ENCODE results near the gene NECTIN2.
A peak's percentile ranks its signal among the peaks of the same experiment; 100 is the strongest.
"Not testable (repeated sequence)": the region's sequence is repeated elsewhere in the genome, so short reads cannot be mapped to it uniquely, and the experiment has no call there.

Gene NECTIN2

GRCh38 chr19:44887648-44888047 is 41.6 kb downstream of the NECTIN2 start:
- TF ChIP-seq ZNF274 (IDR thresholded peaks at IDR 0.05; ENCODE audit: low read depth, low read length) (no peak), YY1 (IDR thresholded peaks at IDR 0.05; ENCODE audit: insufficient read depth, insufficient read length) (no peak), SUZ12 (IDR thresholded peaks at IDR 0.05; ENCODE audit: extremely low read depth, insufficient read depth, insufficient read length) (no peak)

GRCh38 chr19:44888335-44888734 is 42.2 kb downstream of the NECTIN2 start:
- H3K4me3 ChIP-seq (ENCODE audit: insufficient read length, low read depth); H3K4me1 ChIP-seq (ENCODE audit: insufficient read depth, insufficient read length); H3K9me3 ChIP-seq (ENCODE audit: insufficient read depth, low read length); H3K9ac ChIP-seq (ENCODE audit: insufficient read length, low read depth); H3K27me3 ChIP-seq (ENCODE audit: insufficient read depth, insufficient read length); DNase-seq (ENCODE audit: low read depth, low spot score): not testable (repeated sequence)
- peaks cover 54% of the 10 kb centered on the region for H3K36me3 ChIP-seq (ENCODE audit: insufficient read depth, insufficient read length, low read length)

More at GRCh38 chr19:44887648-44888047, 41.6 kb downstream of the NECTIN2 start:
- Histone ChIP-seq H3K9me3 (ENCODE audit: insufficient read depth, low read length) (no peaks in the 10 kb centered on the region), H3K36me3 (ENCODE audit: insufficient read depth, insufficient read length, low read length) (peaks cover 50% of the 10 kb centered on the region), H3K4me3 (ENCODE audit: insufficient read length, low read depth) (no peak overlapping the region), H3K27me3 (ENCODE audit: insufficient read depth, insufficient read length) (no peaks in the 10 kb centered on the region), H3K9ac (ENCODE audit: insufficient read length, low read depth) (no peak overlapping the region), H3K4me1 (ENCODE audit: insufficient read depth, insufficient read length) (peaks cover 4% of the 10 kb centered on the region)
- no peak for DNase-seq (ENCODE audit: low read depth, low spot score)

- DNase-seq (ENCODE audit: low read depth, low spot score) = no peak
- TF ChIP-seq SUZ12 (IDR thresholded peaks at IDR 0.05; ENCODE audit: extremely low read depth, insufficient read depth, insufficient read length) = no peak
- no peak for TF ChIP-seq YY1 (IDR thresholded peaks at IDR 0.05; ENCODE audit: insufficient read depth, insufficient read length)
- Histone ChIP-seq H3K9me3 (ENCODE audit: insufficient read depth, low read length) (no peaks in the 10 kb centered on the region), H3K9ac (ENCODE audit: insufficient read length, low read depth) (no peak overlapping the region), H3K4me3 (ENCODE audit: insufficient read length, low read depth) (peak overlapping the region; percentile 24), H3K4me1 (ENCODE audit: insufficient read depth, insufficient read length) (peaks cover 4% of the 10 kb centered on the region), H3K27me3 (ENCODE audit: insufficient read depth, insufficient read length) (no peaks in the 10 kb centered on the region), H3K36me3 (ENCODE audit: insufficient read depth, insufficient read length, low read length) (peaks cover 59% of the 10 kb centered on the region)
Observed at GRCh38 chr19:44889830-44890365, 43.8 kb downstream of the NECTIN2 start.

DNA sequence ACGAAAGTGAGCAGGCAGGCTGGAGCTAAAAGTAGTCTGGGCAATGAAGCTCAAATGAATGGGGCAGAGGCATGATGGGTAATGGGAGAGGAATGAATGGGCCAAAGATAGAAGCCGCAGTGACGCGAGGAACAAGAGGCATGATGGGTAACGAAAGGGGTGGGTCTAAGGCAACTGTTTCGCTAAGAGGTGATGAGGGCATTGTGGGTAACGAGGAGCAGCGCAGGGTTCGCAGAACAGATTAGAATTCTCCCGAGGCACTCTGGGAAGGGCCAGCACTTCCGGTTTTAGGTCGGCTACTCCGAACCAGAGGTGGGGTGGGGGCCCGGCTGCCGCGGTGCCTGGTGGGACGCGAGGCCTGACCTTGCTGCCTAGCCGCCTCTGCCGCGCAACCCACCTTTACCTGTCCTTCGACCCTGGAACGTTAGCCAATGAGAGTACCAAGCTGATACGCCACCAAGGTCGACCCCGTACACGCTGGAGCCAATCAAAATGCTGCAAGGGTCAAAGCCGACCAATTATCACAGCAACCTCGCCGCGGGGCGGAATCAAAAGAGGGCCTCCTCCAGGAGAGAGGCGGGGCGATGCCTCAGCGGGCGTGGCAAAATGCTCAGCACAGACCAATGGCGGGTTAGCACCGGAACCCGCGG is 44.4 kb downstream of the NECTIN2 start:
- peaks cover 64% of the 10 kb centered on the region for H3K36me3 ChIP-seq (ENCODE audit: insufficient read depth, insufficient read length, low read length)
- TF ChIP-seq YY1 (IDR thresholded peaks at IDR 0.05; ENCODE audit: insufficient read depth, insufficient read length) = no peak
- no peak for TF ChIP-seq SUZ12 (IDR thresholded peaks at IDR 0.05; ENCODE audit: extremely low read depth, insufficient read depth, insufficient read length)
- TF ChIP-seq ZNF274 (IDR thresholded peaks at IDR 0.05; ENCODE audit: low read depth, low read length) = no peak
- H3K9ac ChIP-seq (ENCODE audit: insufficient read length, low read depth) = no peak overlapping the region
- no peaks in the 10 kb centered on the region for H3K27me3 ChIP-seq (ENCODE audit: insufficient read depth, insufficient read length)
- DNase-seq (ENCODE audit: low read depth, low spot score) = peak; percentile 98
- no peak overlapping the region for H3K4me3 ChIP-seq (ENCODE audit: insufficient read length, low read depth)
- peaks cover 4% of the 10 kb centered on the region for H3K4me1 ChIP-seq (ENCODE audit: insufficient read depth, insufficient read length)
- H3K9me3 ChIP-seq (ENCODE audit: insufficient read depth, low read length) = no peaks in the 10 kb centered on the region

DNA sequence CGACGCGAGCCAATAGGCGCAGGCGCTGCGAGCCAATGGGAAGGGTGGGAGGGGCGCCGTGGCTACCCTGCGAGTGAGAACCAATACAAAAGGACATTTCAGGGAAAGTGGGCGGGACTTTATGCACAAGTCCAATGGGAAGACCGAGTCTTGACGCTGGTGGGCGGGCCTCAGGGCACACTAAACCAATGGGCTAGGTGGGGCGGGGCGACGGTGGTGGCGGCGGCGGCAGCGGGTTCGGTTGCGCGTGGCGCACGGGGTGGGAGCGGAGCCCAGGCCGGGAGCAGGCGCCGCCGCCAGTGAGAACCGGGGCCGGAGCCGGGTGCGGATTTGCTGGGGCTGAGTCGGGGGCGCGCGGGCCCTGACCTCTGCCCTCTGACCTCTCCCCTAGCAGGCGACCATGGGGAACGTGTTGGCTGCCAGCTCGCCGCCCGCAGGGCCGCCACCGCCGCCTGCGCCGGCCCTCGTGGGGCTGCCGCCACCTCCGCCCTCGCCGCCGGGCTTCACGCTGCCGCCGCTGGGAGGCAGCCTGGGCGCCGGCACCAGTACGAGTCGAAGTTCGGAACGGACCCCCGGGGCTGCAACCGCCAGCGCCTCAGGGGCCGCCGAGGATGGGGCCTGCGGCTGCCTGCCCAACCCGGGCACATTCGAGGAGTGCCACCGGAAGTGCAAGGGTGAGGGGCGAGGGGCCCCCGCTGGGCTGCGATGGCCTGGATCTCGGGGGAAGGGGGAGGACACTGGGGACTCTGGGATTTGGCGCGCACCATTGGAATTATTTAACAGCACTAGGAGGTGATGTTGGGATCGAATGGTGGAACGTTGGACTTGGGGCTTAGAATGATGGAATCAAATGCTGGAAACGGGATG is 45.2 kb downstream of the NECTIN2 start, which contains the start of gene TOMM40:
TSS of gene TOMM40 (plus strand) at position 239 of the 867 bp plus-strand sequence. CDS start at position 401, 162 bp downstream.
- peaks cover 4% of the 10 kb centered on the region for H3K4me1 ChIP-seq (ENCODE audit: insufficient read depth, insufficient read length)
- peak; percentile 97 for DNase-seq (ENCODE audit: low read depth, low spot score)
- no peaks in the 10 kb centered on the region for H3K27me3 ChIP-seq (ENCODE audit: insufficient read depth, insufficient read length)
- TF ChIP-seq ZNF274 (IDR thresholded peaks at IDR 0.05; ENCODE audit: low read depth, low read length) (no peak), SUZ12 (IDR thresholded peaks at IDR 0.05; ENCODE audit: extremely low read depth, insufficient read depth, insufficient read length) (no peak), YY1 (IDR thresholded peaks at IDR 0.05; ENCODE audit: insufficient read depth, insufficient read length) (no peak)
- H3K9me3 ChIP-seq (ENCODE audit: insufficient read depth, low read length) = no peaks in the 10 kb centered on the region
- H3K36me3 ChIP-seq (ENCODE audit: insufficient read depth, insufficient read length, low read length) = peaks cover 64% of the 10 kb centered on the region
- H3K4me3 ChIP-seq (ENCODE audit: insufficient read length, low read depth) = peak within 1 kb of the TSS; percentile 87
- H3K9ac ChIP-seq (ENCODE audit: insufficient read length, low read depth) = peak within 1 kb of the TSS; percentile 90

- Histone ChIP-seq H3K36me3 (ENCODE audit: insufficient read depth, insufficient read length, low read length) (peaks cover 68% of the 10 kb centered on the region), H3K4me3 (ENCODE audit: insufficient read length, low read depth) (no peak overlapping the region), H3K9ac (ENCODE audit: insufficient read length, low read depth) (peak overlapping the region; percentile 2), H3K4me1 (ENCODE audit: insufficient read depth, insufficient read length) (peaks cover 4% of the 10 kb centered on the region), H3K27me3 (ENCODE audit: insufficient read depth, insufficient read length) (no peaks in the 10 kb centered on the region), H3K9me3 (ENCODE audit: insufficient read depth, low read length) (no peaks in the 10 kb centered on the region)
- TF ChIP-seq ZNF274 (IDR thresholded peaks at IDR 0.05; ENCODE audit: low read depth, low read length) = no peak
- TF ChIP-seq SUZ12 (IDR thresholded peaks at IDR 0.05; ENCODE audit: extremely low read depth, insufficient read depth, insufficient read length) = no peak
- TF ChIP-seq YY1 (IDR thresholded peaks at IDR 0.05; ENCODE audit: insufficient read depth, insufficient read length) = no peak
- no peak for DNase-seq (ENCODE audit: low read depth, low spot score)
Observed at GRCh38 chr19:44892932-44893331, 46.8 kb downstream of the NECTIN2 start.

Data from NT2/D1 (cell line).